Calu3 (cell line): ENCODE data around the gene RNF222. TPM values are rescaled to one million over a fixed set of nuclear protein-coding genes. Genes with fewer than 3 reads are reported as not detected.
"Not testable (repeated sequence)": the region's sequence is repeated elsewhere in the genome, so short reads cannot be mapped to it uniquely, and the experiment has no call there.

Experiments used
- BruUV-seq: library from RNA; stranded (reverse); fragments of 400-500 nt; replicated peaks from 2 replicates; lab custom pipeline; 2021; lab: Mats Ljungman, UMichigan
- CTCF ChIA-PET: fragments of 300-600 bp; sonication (Branson Sonifier 250); formaldehyde crosslinking; loops from one replicate; lab custom pipeline; 2022; ENCODE audit warnings: antibody characterized with exemption; lab: Charles Lee
- DNase-seq: peaks from one replicate; pipeline ENCODE4 v3.0.0; 2022
- H3K27ac Mint-ChIP-seq: one replicate; pipeline ENCODE4 v1.8.0; 2022; ENCODE audit warnings: mixed read lengths; ENCODE audit not compliant: unreplicated experiment
- H3K27me3 Mint-ChIP-seq: one replicate; pipeline ENCODE4 v1.8.0; 2022; ENCODE audit warnings: mixed read lengths; ENCODE audit not compliant: unreplicated experiment
- H3K36me3 Mint-ChIP-seq: one replicate; pipeline ENCODE4 v1.8.0; 2022; ENCODE audit warnings: mild to moderate bottlenecking, moderate library complexity, mixed read lengths; ENCODE audit not compliant: insufficient read depth, unreplicated experiment
- H3K4me1 Mint-ChIP-seq: one replicate; pipeline ENCODE4 v1.8.0; 2022; ENCODE audit warnings: mild to moderate bottlenecking, low read depth, mixed read lengths; ENCODE audit not compliant: unreplicated experiment
- H3K4me3 Mint-ChIP-seq: one replicate; pipeline ENCODE4 v1.8.0; 2022; ENCODE audit warnings: mild to moderate bottlenecking, low read depth, moderate library complexity, mixed read lengths; ENCODE audit not compliant: unreplicated experiment
- H3K9me3 Mint-ChIP-seq: one replicate; pipeline ENCODE4 v1.8.0; 2022; ENCODE audit warnings: low read depth, mixed read lengths; ENCODE audit not compliant: unreplicated experiment
- intact Hi-C: fragments of 100-400 bp; cut with micrococcal nuclease; formaldehyde crosslinking; loops from one replicate; pipeline ENCODE4 v1.10.0; 2022; ENCODE audit not compliant: unreplicated experiment
- total RNA-seq: library from RNA; stranded (reverse); gene quantifications from 2 replicates; pipeline ENCODE4 v1.2.3, GENCODE V29; 2022
- TF ChIP-seq, protein P1 (sequence below): fragments of 200-600 bp; IDR thresholded peaks from one replicate; pipeline ENCODE4 v1.8.0; 2022; ENCODE audit warnings: antibody characterized with exemption; ENCODE audit not compliant: unreplicated experiment

RNF222 gene
- total RNA-seq, 1 experiment from 2014 or later: not detected

DNA sequence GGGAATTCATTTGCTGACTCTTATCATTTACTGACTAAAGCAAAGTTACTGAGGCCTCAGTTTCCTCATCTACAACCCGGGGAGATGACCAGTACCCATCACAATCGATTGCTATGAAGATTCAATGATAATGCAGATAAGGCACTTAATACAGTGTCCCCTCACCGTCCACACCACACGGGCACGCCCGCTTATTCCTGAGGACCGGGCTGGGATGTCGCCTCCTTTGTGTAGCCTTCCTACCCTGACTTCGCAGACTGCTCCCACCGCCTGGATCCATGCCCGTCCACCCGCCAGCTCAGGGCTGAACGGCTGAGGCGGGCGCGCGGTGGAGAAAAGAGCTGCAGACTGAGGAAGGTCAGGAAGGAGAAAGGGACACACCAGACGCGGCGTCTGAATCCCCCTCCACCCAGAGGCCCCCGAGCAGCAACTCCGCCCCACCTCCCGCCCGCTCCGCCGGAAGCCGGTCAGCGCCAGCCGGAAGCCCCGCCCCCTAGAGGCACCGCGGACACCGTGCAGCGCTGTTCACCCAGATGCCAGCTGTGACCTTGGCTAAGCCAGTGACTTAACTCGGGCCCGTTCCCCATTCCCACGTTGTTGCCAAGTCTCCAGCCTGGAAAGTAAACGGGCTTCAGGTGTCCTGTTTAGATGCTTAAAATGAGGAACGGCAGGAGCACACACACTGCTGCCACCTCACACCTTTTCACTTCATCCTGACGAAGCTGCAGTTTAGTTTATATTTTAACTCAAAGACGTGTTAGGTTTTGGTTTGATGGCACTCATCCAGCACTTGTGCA is 21.2 kb downstream of the RNF222 start, which contains the start of gene KRABD2:
KRABD2 (minus strand) TSS at position 434 of the 797 bp plus-strand sequence.
- TSS peak; percentile 75 for BruUV-seq
- DNase-seq: peak; percentile 90

DNA sequence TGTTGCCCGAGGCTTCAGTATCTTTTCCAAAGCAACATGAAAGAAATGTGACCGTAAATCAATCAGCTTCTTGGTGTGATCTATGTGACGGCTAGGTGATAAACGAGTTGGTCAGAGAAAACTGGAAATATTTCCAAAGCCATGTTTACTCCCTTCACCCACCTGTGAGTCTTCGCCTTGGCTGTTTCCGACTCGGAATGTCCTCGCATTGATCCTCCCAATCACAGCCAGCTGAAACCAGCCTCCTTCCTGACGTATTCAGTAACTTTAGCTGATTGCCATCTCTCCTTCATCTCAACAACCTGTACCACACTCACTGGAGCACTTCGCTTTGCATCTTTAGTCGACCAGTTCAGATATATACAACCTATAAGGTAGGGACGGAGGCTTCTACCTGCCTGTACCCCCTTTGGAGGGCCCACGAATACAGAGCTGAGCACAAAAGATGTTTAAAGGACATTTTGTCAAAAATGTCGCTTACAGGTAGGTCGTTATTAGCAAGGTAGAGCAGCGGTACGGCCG is 21.8 kb downstream of the RNF222 start:
- Mint-ChIP-seq H3K4me3 (peak overlapping the region; percentile 84), H3K9me3 (no peaks in the 10 kb centered on the region), H3K4me1 (peaks cover 11% of the 10 kb centered on the region), H3K27ac (peak overlapping the region; percentile 79), H3K36me3 (peaks cover 63% of the 10 kb centered on the region), H3K27me3 (no peaks in the 10 kb centered on the region)
- intact Hi-C loops: no loop called here
- BruUV-seq: no TSS peak
- peak; percentile 22 for DNase-seq
- CTCF ChIA-PET: interaction anchor here (0.6 kb wide), 1 partner anchor 152 kb away, joined by 3 read pairs; no protein-coding TSS in a partner anchor
- TF ChIP-seq, protein P1, sequence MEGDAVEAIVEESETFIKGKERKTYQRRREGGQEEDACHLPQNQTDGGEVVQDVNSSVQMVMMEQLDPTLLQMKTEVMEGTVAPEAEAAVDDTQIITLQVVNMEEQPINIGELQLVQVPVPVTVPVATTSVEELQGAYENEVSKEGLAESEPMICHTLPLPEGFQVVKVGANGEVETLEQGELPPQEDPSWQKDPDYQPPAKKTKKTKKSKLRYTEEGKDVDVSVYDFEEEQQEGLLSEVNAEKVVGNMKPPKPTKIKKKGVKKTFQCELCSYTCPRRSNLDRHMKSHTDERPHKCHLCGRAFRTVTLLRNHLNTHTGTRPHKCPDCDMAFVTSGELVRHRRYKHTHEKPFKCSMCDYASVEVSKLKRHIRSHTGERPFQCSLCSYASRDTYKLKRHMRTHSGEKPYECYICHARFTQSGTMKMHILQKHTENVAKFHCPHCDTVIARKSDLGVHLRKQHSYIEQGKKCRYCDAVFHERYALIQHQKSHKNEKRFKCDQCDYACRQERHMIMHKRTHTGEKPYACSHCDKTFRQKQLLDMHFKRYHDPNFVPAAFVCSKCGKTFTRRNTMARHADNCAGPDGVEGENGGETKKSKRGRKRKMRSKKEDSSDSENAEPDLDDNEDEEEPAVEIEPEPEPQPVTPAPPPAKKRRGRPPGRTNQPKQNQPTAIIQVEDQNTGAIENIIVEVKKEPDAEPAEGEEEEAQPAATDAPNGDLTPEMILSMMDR: no peak

More for the DNA sequence above, 21.2 kb downstream of the RNF222 start, which contains the start of gene KRABD2:
- intact Hi-C loops: no loop called here
- peaks cover 18% of the 10 kb centered on the region for H3K4me1 Mint-ChIP-seq
- CTCF ChIA-PET: interaction anchor here (0.5 to 1.1 kb wide), 5 partner anchors 48 to 1810 kb away, joined by 3 to 4 read pairs (median 3); no protein-coding TSS in a partner anchor
- peaks cover 70% of the 10 kb centered on the region for H3K36me3 Mint-ChIP-seq
- H3K4me3 Mint-ChIP-seq: peak within 1 kb of the TSS; percentile 84
- peak within 1 kb of the TSS; percentile 79 for H3K27ac Mint-ChIP-seq
- no peaks in the 10 kb centered on the region for H3K27me3 Mint-ChIP-seq
- H3K9me3 Mint-ChIP-seq: no peaks in the 10 kb centered on the region
- TF ChIP-seq, protein P1: no peak

DNA sequence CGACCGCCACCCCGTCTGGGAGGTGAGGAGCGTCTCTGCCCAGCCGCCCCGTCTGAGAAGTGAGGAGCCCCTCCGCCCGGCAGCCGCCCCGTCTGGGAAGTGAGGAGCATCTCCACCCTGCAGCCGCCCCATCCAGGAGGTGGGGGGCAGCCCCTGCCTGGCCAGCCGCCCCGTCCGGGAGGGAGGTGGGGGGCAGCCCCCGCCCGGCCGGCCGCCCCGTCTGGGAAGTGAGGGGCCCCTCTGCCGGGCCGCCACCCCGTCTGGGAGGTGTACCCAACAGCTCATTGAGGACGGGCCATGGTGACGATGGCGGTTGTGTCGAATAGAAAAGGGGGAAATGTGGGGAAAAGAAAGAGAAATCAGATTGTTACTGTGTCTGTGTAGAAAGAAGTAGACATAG is 23.8 kb downstream of the RNF222 start:
- peaks cover 48% of the 10 kb centered on the region for H3K36me3 Mint-ChIP-seq
- CTCF ChIA-PET, DNase-seq, H3K4me3 Mint-ChIP-seq, H3K4me1 Mint-ChIP-seq, H3K9me3 Mint-ChIP-seq, intact Hi-C loops, H3K27me3 Mint-ChIP-seq, H3K27ac Mint-ChIP-seq, BruUV-seq: not testable (repeated sequence)

DNA sequence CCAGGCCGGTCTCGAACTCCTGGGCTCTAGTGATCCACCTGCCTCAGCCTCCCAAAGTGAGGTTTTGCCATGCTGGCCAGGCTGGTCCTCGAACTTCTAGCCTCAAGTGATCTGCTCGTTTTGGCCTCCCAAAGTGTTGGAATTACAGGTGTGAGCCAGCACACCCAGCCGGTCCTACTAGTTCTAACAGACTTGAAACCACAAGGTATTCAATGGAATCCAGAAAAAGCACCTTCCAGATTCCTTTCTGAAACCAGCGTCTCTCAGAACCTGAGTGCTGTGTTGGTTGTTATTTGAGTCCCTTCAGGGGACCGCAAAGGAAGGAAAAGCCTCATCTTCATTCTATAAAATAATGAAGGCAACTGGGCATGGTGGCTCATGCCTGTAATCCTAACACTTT is 25.2 kb downstream of the RNF222 start:
- intact Hi-C loops: no loop called here
- BruUV-seq: no TSS peak
- Mint-ChIP-seq H3K36me3 (peaks cover 34% of the 10 kb centered on the region), H3K27me3 (no peaks in the 10 kb centered on the region), H3K27ac (no peak overlapping the region), H3K4me3 (no peak overlapping the region), H3K9me3 (no peaks in the 10 kb centered on the region), H3K4me1 (peaks cover 9% of the 10 kb centered on the region)
- TF ChIP-seq, protein P1: no peak
- no peak for DNase-seq
- CTCF ChIA-PET: no interaction called here
